SK-N-SH treated with all-trans-retinoic acid at 6 μM for 48 hours (cell line): ENCODE results near the gene RAB11FIP4.

Experiments used
- ATAC-seq: fragments of 200-7000 bp; cut with Tn5 transposase; 3 replicates; pipeline ENCODE4 v1.9.1; 2020; ENCODE audit warnings: mild to moderate bottlenecking, moderate library complexity
- ARNTL ChIP-seq: fragments of 450-650 bp; formaldehyde crosslinking; IDR thresholded peaks from 2 replicates; pipeline ENCODE4 v1.5.0; 2020; ENCODE audit warnings: low read depth, mild to moderate bottlenecking, moderate library complexity, borderline replicate concordance
- BACH2 ChIP-seq: fragments of 250-450 bp; sonication (Bioruptor Pico); IDR thresholded peaks from 2 replicates; pipeline ENCODE4 v1.9.0; 2021; ENCODE audit warnings: mild to moderate bottlenecking, borderline replicate concordance
- CREB5 ChIP-seq: fragments of 250-450 bp; sonication (Bioruptor Pico); IDR thresholded peaks from 2 replicates; pipeline ENCODE4 v1.5.1; 2020; ENCODE audit warnings: low read depth, mild to moderate bottlenecking, moderate library complexity
- CSDC2 ChIP-seq: fragments of 250-450 bp; sonication (Bioruptor Pico); IDR thresholded peaks from 2 replicates; pipeline ENCODE4 v1.5.0; 2020; ENCODE audit warnings: mild to moderate bottlenecking, moderate library complexity
- CSRNP3 ChIP-seq: fragments of 250-450 bp; sonication (Bioruptor Pico); IDR thresholded peaks from 2 replicates; pipeline ENCODE4 v1.5.1; 2021; ENCODE audit warnings: mild to moderate bottlenecking, moderate library complexity
- ESRRG ChIP-seq: fragments of 250-450 bp; sonication (Bioruptor Pico); IDR thresholded peaks from 2 replicates; pipeline ENCODE4 v1.6.1; 2021; ENCODE audit warnings: mild to moderate bottlenecking
- GLIS3 ChIP-seq: fragments of 250-450 bp; sonication (Bioruptor Pico); IDR thresholded peaks from 2 replicates; pipeline ENCODE4 v1.5.0; 2020; ENCODE audit warnings: mild to moderate bottlenecking, moderate library complexity
- ISL1 ChIP-seq: fragments of 250-450 bp; sonication (Bioruptor Pico); IDR thresholded peaks from 2 replicates; pipeline ENCODE4 v2.1.2; 2022; ENCODE audit warnings: mild to moderate bottlenecking, moderate library complexity
- OSR1 ChIP-seq: fragments of 250-450 bp; sonication (Bioruptor Pico); IDR thresholded peaks from 2 replicates; pipeline ENCODE4 v1.8.0; 2022; ENCODE audit warnings: moderate library complexity, mild to moderate bottlenecking, inconsistent platforms
- RARB ChIP-seq: fragments of 250-450 bp; sonication (Bioruptor Pico); IDR thresholded peaks from 2 replicates; pipeline ENCODE4 v1.8.0; 2021; ENCODE audit warnings: mild to moderate bottlenecking, moderate library complexity
- SNAI2 ChIP-seq: fragments of 250-450 bp; sonication (Bioruptor Pico); IDR thresholded peaks from 2 replicates; pipeline ENCODE4 v1.5.0; 2020; ENCODE audit warnings: mild to moderate bottlenecking, moderate library complexity
- TCF4 ChIP-seq: fragments of 250-450 bp; sonication (Bioruptor Pico); IDR thresholded peaks from 2 replicates; pipeline ENCODE4 v1.8.0; 2021; ENCODE audit warnings: mild to moderate bottlenecking, moderate library complexity, borderline replicate concordance
- TOX ChIP-seq: fragments of 250-450 bp; sonication (Bioruptor Pico); IDR thresholded peaks from 2 replicates; pipeline ENCODE4 v1.8.0; 2021; ENCODE audit warnings: mild to moderate bottlenecking, moderate library complexity, borderline replicate concordance
- ZC3H10 ChIP-seq: fragments of 250-450 bp; sonication (Bioruptor Pico); IDR thresholded peaks from 2 replicates; pipeline ENCODE4 v1.5.1; 2021; ENCODE audit warnings: mild to moderate bottlenecking, moderate library complexity
- ZFP3 ChIP-seq: fragments of 250-450 bp; sonication (Bioruptor Pico); IDR thresholded peaks from 2 replicates; pipeline ENCODE4 v1.5.0; 2020; ENCODE audit warnings: mild to moderate bottlenecking, moderate library complexity
- ZFP30 ChIP-seq: fragments of 450-650 bp; formaldehyde crosslinking; IDR thresholded peaks from 2 replicates; pipeline ENCODE4 v1.5.0; 2022; ENCODE audit warnings: mild to moderate bottlenecking, moderate library complexity
- ZNF70 ChIP-seq: fragments of 450-650 bp; formaldehyde crosslinking; IDR thresholded peaks from 2 replicates; pipeline ENCODE4 v1.5.0; 2020; ENCODE audit warnings: mild to moderate bottlenecking, moderate library complexity
- ZNF8 ChIP-seq: fragments of 450-650 bp; formaldehyde crosslinking; IDR thresholded peaks from 2 replicates; pipeline ENCODE4 v1.5.0; 2020; ENCODE audit warnings: mild to moderate bottlenecking, moderate library complexity
- TF ChIP-seq, protein P1 (sequence below): fragments of 250-450 bp; sonication (Bioruptor Pico); IDR thresholded peaks from 2 replicates; pipeline ENCODE4 v1.8.0; 2020; ENCODE audit warnings: mild to moderate bottlenecking, moderate library complexity, borderline replicate concordance
- TF ChIP-seq, protein P2 (sequence below): fragments of 250-450 bp; sonication (Bioruptor Pico); IDR thresholded peaks from 2 replicates; pipeline ENCODE4 v1.8.0; 2021; ENCODE audit warnings: low read depth, mild to moderate bottlenecking, moderate library complexity, borderline replicate concordance
- TF ChIP-seq, protein P3 (sequence below): fragments of 250-450 bp; sonication (Bioruptor Pico); IDR thresholded peaks from 2 replicates; pipeline ENCODE4 v1.5.0; 2020; ENCODE audit warnings: mild to moderate bottlenecking, moderate library complexity

Gene RAB11FIP4

DNA sequence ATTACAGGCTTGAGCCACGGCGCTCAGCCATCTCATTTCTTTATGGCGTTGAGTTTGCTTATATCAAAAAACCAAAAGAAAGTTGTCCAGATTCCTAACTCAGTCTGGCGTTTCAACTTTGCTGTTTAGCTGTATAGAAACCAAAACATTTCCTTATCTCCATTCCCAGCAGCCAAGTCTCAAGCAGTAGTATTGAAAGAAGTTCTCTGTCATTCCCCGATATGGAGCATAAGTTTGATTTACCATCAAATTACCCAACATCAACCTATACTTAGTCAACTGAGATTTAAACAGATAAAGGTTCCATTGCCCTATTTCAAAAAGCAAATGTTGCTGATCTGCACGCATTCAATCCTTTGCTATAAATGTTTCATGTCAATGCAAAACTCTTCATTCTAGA lies 27.5 kb upstream of the RAB11FIP4 start (continued):
- TF ChIP-seq SNAI2 (CRISPR knock-in tag) = no peak
- TF ChIP-seq ZFP30 = no peak
- TF ChIP-seq ZNF70 (CRISPR knock-in tag) = no peak
- no peak for TF ChIP-seq ISL1 (CRISPR knock-in tag)
- TF ChIP-seq, protein P1, sequence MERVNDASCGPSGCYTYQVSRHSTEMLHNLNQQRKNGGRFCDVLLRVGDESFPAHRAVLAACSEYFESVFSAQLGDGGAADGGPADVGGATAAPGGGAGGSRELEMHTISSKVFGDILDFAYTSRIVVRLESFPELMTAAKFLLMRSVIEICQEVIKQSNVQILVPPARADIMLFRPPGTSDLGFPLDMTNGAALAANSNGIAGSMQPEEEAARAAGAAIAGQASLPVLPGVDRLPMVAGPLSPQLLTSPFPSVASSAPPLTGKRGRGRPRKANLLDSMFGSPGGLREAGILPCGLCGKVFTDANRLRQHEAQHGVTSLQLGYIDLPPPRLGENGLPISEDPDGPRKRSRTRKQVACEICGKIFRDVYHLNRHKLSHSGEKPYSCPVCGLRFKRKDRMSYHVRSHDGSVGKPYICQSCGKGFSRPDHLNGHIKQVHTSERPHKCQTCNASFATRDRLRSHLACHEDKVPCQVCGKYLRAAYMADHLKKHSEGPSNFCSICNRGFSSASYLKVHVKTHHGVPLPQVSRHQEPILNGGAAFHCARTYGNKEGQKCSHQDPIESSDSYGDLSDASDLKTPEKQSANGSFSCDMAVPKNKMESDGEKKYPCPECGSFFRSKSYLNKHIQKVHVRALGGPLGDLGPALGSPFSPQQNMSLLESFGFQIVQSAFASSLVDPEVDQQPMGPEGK (CRISPR knock-in tag) = no peak
- no peak for TF ChIP-seq TOX (CRISPR knock-in tag)
- no peak for TF ChIP-seq ZNF8 (CRISPR knock-in tag)
- TF ChIP-seq CSDC2 = no peak
- no peak for TF ChIP-seq ARNTL (CRISPR knock-in tag)
- TF ChIP-seq CREB5 (CRISPR knock-in tag) = no peak

GRCh38 chr17:31366088-31366487 lies 25.4 kb upstream of the RAB11FIP4 start:
- no peak for ATAC-seq
- no peak for TF ChIP-seq OSR1 (CRISPR knock-in tag)
- TF ChIP-seq, protein P2, sequence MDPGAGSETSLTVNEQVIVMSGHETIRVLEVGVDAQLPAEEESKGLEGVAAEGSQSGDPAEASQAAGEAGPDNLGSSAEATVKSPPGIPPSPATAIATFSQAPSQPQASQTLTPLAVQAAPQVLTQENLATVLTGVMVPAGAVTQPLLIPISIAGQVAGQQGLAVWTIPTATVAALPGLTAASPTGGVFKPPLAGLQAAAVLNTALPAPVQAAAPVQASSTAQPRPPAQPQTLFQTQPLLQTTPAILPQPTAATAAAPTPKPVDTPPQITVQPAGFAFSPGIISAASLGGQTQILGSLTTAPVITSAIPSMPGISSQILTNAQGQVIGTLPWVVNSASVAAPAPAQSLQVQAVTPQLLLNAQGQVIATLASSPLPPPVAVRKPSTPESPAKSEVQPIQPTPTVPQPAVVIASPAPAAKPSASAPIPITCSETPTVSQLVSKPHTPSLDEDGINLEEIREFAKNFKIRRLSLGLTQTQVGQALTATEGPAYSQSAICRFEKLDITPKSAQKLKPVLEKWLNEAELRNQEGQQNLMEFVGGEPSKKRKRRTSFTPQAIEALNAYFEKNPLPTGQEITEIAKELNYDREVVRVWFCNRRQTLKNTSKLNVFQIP (CRISPR knock-in tag) = no peak
- no peak for TF ChIP-seq ZFP3 (CRISPR knock-in tag)
- no peak for TF ChIP-seq ZC3H10 (CRISPR knock-in tag)

DNA sequence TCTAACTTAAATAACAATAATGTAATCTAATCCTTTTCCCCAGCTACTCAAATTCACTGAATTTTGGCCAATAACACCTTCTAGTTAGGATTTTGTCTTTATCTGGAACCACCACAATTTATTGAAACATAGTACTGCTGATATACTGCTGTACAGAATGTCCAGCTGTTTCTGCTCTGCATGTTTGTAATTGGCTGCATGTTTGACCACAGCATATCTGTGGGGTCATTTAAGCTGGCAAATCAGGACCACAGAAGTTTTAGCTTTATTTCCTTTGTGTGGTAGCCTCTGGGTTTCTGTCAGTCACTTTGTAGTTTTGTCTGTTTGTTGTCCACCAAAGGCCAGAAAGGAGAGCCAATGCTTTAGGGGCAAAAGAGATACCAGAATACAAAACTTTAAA lies 22.2 kb upstream of the RAB11FIP4 start:
- ATAC-seq = no peak
- no peak for TF ChIP-seq ZNF70 (CRISPR knock-in tag)
- TF ChIP-seq TCF4 (CRISPR knock-in tag) = no peak
- TF ChIP-seq ZC3H10 (CRISPR knock-in tag) = no peak
- TF ChIP-seq BACH2 (CRISPR knock-in tag) = no peak
- no peak for TF ChIP-seq CREB5 (CRISPR knock-in tag)
- TF ChIP-seq RARB = no peak
- no peak for TF ChIP-seq TOX (CRISPR knock-in tag)
- TF ChIP-seq ZFP30 = no peak
- TF ChIP-seq OSR1 (CRISPR knock-in tag) = no peak
- TF ChIP-seq, protein P3, sequence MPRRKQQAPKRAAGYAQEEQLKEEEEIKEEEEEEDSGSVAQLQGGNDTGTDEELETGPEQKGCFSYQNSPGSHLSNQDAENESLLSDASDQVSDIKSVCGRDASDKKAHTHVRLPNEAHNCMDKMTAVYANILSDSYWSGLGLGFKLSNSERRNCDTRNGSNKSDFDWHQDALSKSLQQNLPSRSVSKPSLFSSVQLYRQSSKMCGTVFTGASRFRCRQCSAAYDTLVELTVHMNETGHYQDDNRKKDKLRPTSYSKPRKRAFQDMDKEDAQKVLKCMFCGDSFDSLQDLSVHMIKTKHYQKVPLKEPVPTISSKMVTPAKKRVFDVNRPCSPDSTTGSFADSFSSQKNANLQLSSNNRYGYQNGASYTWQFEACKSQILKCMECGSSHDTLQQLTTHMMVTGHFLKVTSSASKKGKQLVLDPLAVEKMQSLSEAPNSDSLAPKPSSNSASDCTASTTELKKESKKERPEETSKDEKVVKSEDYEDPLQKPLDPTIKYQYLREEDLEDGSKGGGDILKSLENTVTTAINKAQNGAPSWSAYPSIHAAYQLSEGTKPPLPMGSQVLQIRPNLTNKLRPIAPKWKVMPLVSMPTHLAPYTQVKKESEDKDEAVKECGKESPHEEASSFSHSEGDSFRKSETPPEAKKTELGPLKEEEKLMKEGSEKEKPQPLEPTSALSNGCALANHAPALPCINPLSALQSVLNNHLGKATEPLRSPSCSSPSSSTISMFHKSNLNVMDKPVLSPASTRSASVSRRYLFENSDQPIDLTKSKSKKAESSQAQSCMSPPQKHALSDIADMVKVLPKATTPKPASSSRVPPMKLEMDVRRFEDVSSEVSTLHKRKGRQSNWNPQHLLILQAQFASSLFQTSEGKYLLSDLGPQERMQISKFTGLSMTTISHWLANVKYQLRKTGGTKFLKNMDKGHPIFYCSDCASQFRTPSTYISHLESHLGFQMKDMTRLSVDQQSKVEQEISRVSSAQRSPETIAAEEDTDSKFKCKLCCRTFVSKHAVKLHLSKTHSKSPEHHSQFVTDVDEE (CRISPR knock-in tag) = no peak
- TF ChIP-seq ESRRG = no peak
- no peak for TF ChIP-seq GLIS3 (CRISPR knock-in tag)
- TF ChIP-seq CSRNP3 (CRISPR knock-in tag) = no peak
